IMR-90 (cell line): ENCODE results near the gene PLEKHB2. TPM values are rescaled to one million over a fixed set of nuclear protein-coding genes. Genes with fewer than 3 reads are reported as not detected.

Experiments used
- ATAC-seq: fragments of 200-7000 bp; cut with Tn5 transposase; 2 replicates; pipeline ENCODE4 v1.9.1; 2020; ENCODE audit warnings: low read depth, mild to moderate bottlenecking, moderate library complexity
- BruUV-seq: library from RNA; stranded (reverse); fragments of 400-500 nt; replicated peaks from 2 replicates; lab custom pipeline; 2021; lab: Mats Ljungman, UMichigan
- CTCF ChIA-PET: fragments of 300-600 bp; formaldehyde crosslinking; extraction: SDS; loops from one replicate; lab custom pipeline; 2021; ENCODE audit warnings: antibody characterized with exemption; lab: Yijun Ruan, JAX
- POLR2A ChIA-PET: fragments of 300-600 bp; sonication (Branson Sonifier 250); formaldehyde crosslinking; loops from one replicate; lab custom pipeline; 2022; ENCODE audit warnings: antibody characterized with exemption; ENCODE audit not compliant: unreplicated experiment; lab: Charles Lee
- DNase-seq: peaks from one replicate; pipeline ENCODE4 v3.0.0; 2013
- H2AFZ ChIP-seq: replicated peaks from 2 replicates; pipeline ENCODE3; 2013; ENCODE audit warnings: low read length, mild to moderate bottlenecking; ENCODE audit not compliant: poor library complexity
- H2AK5ac ChIP-seq: 2 replicates; pipeline ENCODE4 v1.6.1; 2013; ENCODE audit warnings: low read depth, low read length, inconsistent platforms
- H2AK9ac ChIP-seq: replicated peaks from 2 replicates; pipeline ENCODE3; 2013; ENCODE audit warnings: mild to moderate bottlenecking, low read depth, low read length, moderate library complexity; ENCODE audit not compliant: poor library complexity
- H2BK120ac ChIP-seq: 2 replicates; pipeline ENCODE4 v1.6.1; 2013; ENCODE audit warnings: low read depth, low read length, inconsistent platforms
- H2BK15ac ChIP-seq: 3 replicates; pipeline ENCODE4 v1.6.1; 2013; ENCODE audit warnings: low read depth, low read length, inconsistent platforms
- H2BK20ac ChIP-seq: 2 replicates; pipeline ENCODE4 v1.6.1; 2013; ENCODE audit warnings: low read depth, mild to moderate bottlenecking, inconsistent platforms, low read length, moderate library complexity
- H2BK5ac ChIP-seq: 2 replicates; pipeline ENCODE4 v1.6.1; 2013; ENCODE audit warnings: mild to moderate bottlenecking, low read depth, low read length, inconsistent platforms; ENCODE audit not compliant: poor library complexity, severe bottlenecking
- H3K14ac ChIP-seq: replicated peaks from 2 replicates; pipeline ENCODE4 v1.6.1; 2013; ENCODE audit warnings: low read depth, low read length, inconsistent platforms
- H3K18ac ChIP-seq: 2 replicates; pipeline ENCODE4 v1.6.1; 2013; ENCODE audit warnings: low read depth, low read length, control low read depth
- H3K23ac ChIP-seq: 2 replicates; pipeline ENCODE4 v1.6.1; 2013; ENCODE audit warnings: low read depth, low read length, inconsistent platforms
- H3K27ac ChIP-seq: 2 replicates; pipeline ENCODE4 v1.5.1; 2013; ENCODE audit warnings: mild to moderate bottlenecking, control low read depth, low read length; ENCODE audit not compliant: insufficient read depth
- H3K27me3 ChIP-seq: 2 replicates; pipeline ENCODE4 v1.6.1; 2013; ENCODE audit warnings: low read length; ENCODE audit not compliant: control insufficient read depth, insufficient read depth
- H3K36me3 ChIP-seq: 2 replicates; pipeline ENCODE4 v1.6.1; 2013; ENCODE audit warnings: low read length, mixed read lengths; ENCODE audit not compliant: control insufficient read depth, insufficient read depth
- H3K4ac ChIP-seq: 2 replicates; pipeline ENCODE4 v1.6.1; 2013; ENCODE audit warnings: low read depth, low read length, inconsistent platforms
- H3K4me1 ChIP-seq: 2 replicates; pipeline ENCODE4 v1.6.1; 2013; ENCODE audit warnings: low read length, mixed read lengths; ENCODE audit not compliant: control insufficient read depth, insufficient read depth
- H3K4me2 ChIP-seq: 2 replicates; pipeline ENCODE4 v1.6.1; 2013; ENCODE audit warnings: low read depth, mild to moderate bottlenecking, control low read depth, low read length, moderate library complexity
- H3K4me3 ChIP-seq: 2 replicates; pipeline ENCODE4 v1.5.1; 2013; ENCODE audit warnings: low read depth, mild to moderate bottlenecking, control low read depth, low read length, moderate library complexity; ENCODE audit not compliant: insufficient read depth
- H3K56ac ChIP-seq: 2 replicates; pipeline ENCODE4 v1.6.1; 2013; ENCODE audit warnings: low read length, inconsistent platforms; ENCODE audit not compliant: insufficient read depth; ENCODE audit errors: extremely low read depth
- H3K79me1 ChIP-seq, 2 experiments: 2 replicates each; pipeline ENCODE4 v1.6.1; 2013; ENCODE audit warnings: low read length in 2 of 2, inconsistent platforms in 1 of 2, low read depth in 1 of 2
- H3K9ac ChIP-seq: 2 replicates; pipeline ENCODE4 v1.6.1; 2013; ENCODE audit warnings: low read depth, low read length, control low read depth
- H3K9me1 ChIP-seq: 2 replicates; pipeline ENCODE4 v1.6.1; 2013; ENCODE audit warnings: low read length, inconsistent platforms; ENCODE audit not compliant: insufficient read depth
- H3K9me3 ChIP-seq: 2 replicates; pipeline ENCODE4 v1.6.1; 2013; ENCODE audit warnings: low read length; ENCODE audit not compliant: control insufficient read depth, insufficient read depth
- H4K20me1 ChIP-seq: 2 replicates; pipeline ENCODE4 v1.6.1; 2013; ENCODE audit warnings: low read length, inconsistent platforms; ENCODE audit not compliant: insufficient read depth
- H4K5ac ChIP-seq: 2 replicates; pipeline ENCODE4 v1.6.1; 2013; ENCODE audit warnings: mild to moderate bottlenecking, low read depth, low read length, control low read depth
- H4K8ac ChIP-seq, 2 experiments: 2 replicates each; pipeline ENCODE4 v1.6.1; 2013; ENCODE audit warnings: low read depth in 2 of 2, low read length in 2 of 2, control low read depth in 1 of 2, inconsistent platforms in 1 of 2
- H4K91ac ChIP-seq: 2 replicates; pipeline ENCODE4 v1.6.1; 2013; ENCODE audit warnings: low read depth, low read length, inconsistent platforms; ENCODE audit not compliant: insufficient read depth
- BHLHE40 ChIP-seq: fragments of 150-350 bp; IDR thresholded peaks from 2 replicates; pipeline ENCODE4 v1.6.1; 2016; ENCODE audit warnings: mild to moderate bottlenecking, low read depth, low read length
- CEBPB ChIP-seq: IDR thresholded peaks from 2 replicates; pipeline ENCODE4 v1.6.1; 2012; ENCODE audit warnings: low read depth, low read length, improper control_type of control experiment
- CHD1 ChIP-seq: IDR thresholded peaks from 2 replicates; pipeline ENCODE4 v1.6.1; 2012; ENCODE audit warnings: low read depth, low read length, improper control_type of control experiment
- CTCF ChIP-seq: conservative IDR thresholded peaks from 2 replicates; pipeline ENCODE4 v1.5.1; 2012; ENCODE audit warnings: mild to moderate bottlenecking, low read depth, low read length, improper control_type of control experiment
- ELK1 ChIP-seq: fragments of 150-350 bp; IDR thresholded peaks from 2 replicates; pipeline ENCODE4 v1.6.1; 2016; ENCODE audit warnings: low read depth, mild to moderate bottlenecking, low read length, moderate library complexity, borderline replicate concordance
- FOS ChIP-seq: fragments of 150-350 bp; IDR thresholded peaks from 2 replicates; pipeline ENCODE4 v1.6.1; 2016; ENCODE audit warnings: low read depth, low read length
- MAFK ChIP-seq: IDR thresholded peaks from 2 replicates; pipeline ENCODE4 v1.6.1; 2012; ENCODE audit warnings: low read depth, low read length, improper control_type of control experiment
- MAZ ChIP-seq: IDR thresholded peaks from 2 replicates; pipeline ENCODE4 v1.6.1; 2012; ENCODE audit warnings: low read depth, mild to moderate bottlenecking, low read length, improper control_type of control experiment, moderate library complexity, borderline replicate concordance
- MXI1 ChIP-seq: IDR thresholded peaks from 2 replicates; pipeline ENCODE4 v1.6.1; 2012; ENCODE audit warnings: low read depth, mild to moderate bottlenecking, low read length, moderate library complexity, borderline replicate concordance
- NFE2L2 ChIP-seq: fragments of 150-350 bp; IDR thresholded peaks from 2 replicates; pipeline ENCODE4 v1.6.1; 2016; ENCODE audit warnings: low read depth, mild to moderate bottlenecking, low read length
- POLR2A ChIP-seq: IDR thresholded peaks from 2 replicates; pipeline ENCODE4 v1.6.1; 2012; ENCODE audit warnings: mild to moderate bottlenecking, low read depth, low read length
- RAD21 ChIP-seq: IDR thresholded peaks from 2 replicates; pipeline ENCODE4 v1.6.1; 2012; ENCODE audit warnings: low read length, improper control_type of control experiment
- RCOR1 ChIP-seq: IDR thresholded peaks from 2 replicates; pipeline ENCODE4 v1.6.1; 2012; ENCODE audit warnings: mild to moderate bottlenecking, low read length, improper control_type of control experiment; ENCODE audit not compliant: insufficient replicate concordance
- RFX5 ChIP-seq: IDR thresholded peaks from 2 replicates; pipeline ENCODE4 v1.8.0; 2012; ENCODE audit warnings: low read depth, mild to moderate bottlenecking, low read length, moderate library complexity
- SMC3 ChIP-seq: fragments of 150-350 bp; IDR thresholded peaks from 2 replicates; pipeline ENCODE4 v1.6.1; 2016; ENCODE audit warnings: low read depth, mild to moderate bottlenecking, antibody characterized with exemption, low read length, moderate library complexity
- dilution Hi-C: fragments of 300-500 bp; cut with HindIII; formaldehyde crosslinking; loops from one replicate; pipeline ENCODE4 v1.14.3; 2018; ENCODE audit warnings: low sequenced_read_pairs; ENCODE audit not compliant: unreplicated experiment
- in situ Hi-C: fragments of 300-500 bp; cut with MboI; formaldehyde crosslinking; loops from 3 replicates; pipeline ENCODE4 v1.14.3; 2019; ENCODE audit warnings: low sequenced_read_pairs, inconsistent platforms, mixed read lengths
- intact Hi-C: fragments of 100-400 bp; cut with micrococcal nuclease; formaldehyde crosslinking; loops from 2 replicates; pipeline ENCODE4 v1.10.0; 2022
- polyA plus RNA-seq, 3 experiments: library from polyadenylated mRNA; depleted of rRNA; stranded (reverse); fragments of >200 nt; gene quantifications; 2 replicates each; pipeline ENCODE4 v1.2.3, GENCODE V29; 2012; ENCODE audit warnings: low replicate concordance in 1 of 3
- total RNA-seq: library from RNA; depleted of rRNA; stranded (reverse); fragments of >200 nt; gene quantifications from 2 replicates; pipeline ENCODE4 v1.2.3, GENCODE V29; 2012
- TF ChIP-seq, protein P1 (sequence below): fragments of 150-350 bp; IDR thresholded peaks from 2 replicates; pipeline ENCODE4 v1.6.1; 2017; ENCODE audit warnings: mild to moderate bottlenecking, antibody characterized with exemption, low read length, low read depth

Gene PLEKHB2
- total and polyA plus RNA-seq, 2 of the 4 experiments (the other 2 are of a cell fraction) = 62.9 to 82.1 TPM

DNA sequence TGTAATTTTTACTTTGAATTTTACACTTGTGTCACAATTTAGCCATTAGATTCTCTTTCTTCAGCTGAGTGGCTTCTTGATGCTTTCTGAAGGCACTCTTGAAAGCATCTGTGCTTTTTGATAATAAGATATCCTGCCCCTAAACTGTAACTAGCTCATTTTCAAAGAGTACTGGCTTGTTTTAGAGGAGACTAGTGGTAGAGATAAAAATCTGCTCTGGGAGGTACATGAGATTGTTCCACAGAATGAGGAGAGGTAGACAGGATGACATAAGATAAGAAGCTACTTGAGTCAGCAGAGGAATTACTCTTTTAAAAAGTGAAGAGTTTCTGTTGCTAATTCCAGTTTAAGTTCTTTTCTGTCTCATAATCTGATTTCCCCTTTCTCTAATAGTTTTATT lies 10.6 kb downstream of the PLEKHB2 start:
- intact Hi-C loops = no loop called here
- Histone ChIP-seq H2BK15ac (no peak overlapping the region), H2AK9ac (no peak overlapping the region), H3K4me1 (peaks cover 4% of the 10 kb centered on the region), H3K4ac (no peak overlapping the region), H3K23ac (no peak overlapping the region), H4K8ac (no peak overlapping the region), H2BK5ac (no peak overlapping the region), H2BK20ac (no peak overlapping the region), H2BK120ac (no peak overlapping the region), H3K36me3 (peaks cover 2% of the 10 kb centered on the region), H3K9me1 (peaks cover 14% of the 10 kb centered on the region; the same call in 1 of the 2 replicates), H2AK5ac (no peak overlapping the region), H3K4me3 (no peak overlapping the region), H3K14ac (no peak overlapping the region), H3K4me2 (no peak overlapping the region), H3K9ac (no peak overlapping the region), H3K9me3 (no peaks in the 10 kb centered on the region), H3K18ac (no peak overlapping the region), H3K79me1 (peaks cover 33 to 62% of the 10 kb centered on the region in 2 experiments), H2AFZ (no peak overlapping the region), H3K27me3 (no peaks in the 10 kb centered on the region), H4K5ac (no peak overlapping the region), H3K27ac (no peak overlapping the region), H3K56ac (no peak overlapping the region), H4K20me1 (peaks cover 50% of the 10 kb centered on the region), H4K91ac (no peak overlapping the region)
- no peak for TF ChIP-seq MAZ
- no peak for TF ChIP-seq BHLHE40
- TF ChIP-seq RAD21 = no peak
- no peak for TF ChIP-seq CEBPB
- TF ChIP-seq POLR2A = no peak
- no peak for TF ChIP-seq MXI1
- TF ChIP-seq SMC3 = no peak
- TF ChIP-seq RFX5 = no peak
- no peak for TF ChIP-seq ELK1
- TF ChIP-seq FOS = no peak
- no peak for TF ChIP-seq MAFK
- no peak for TF ChIP-seq RCOR1
- no peak for TF ChIP-seq CHD1
- TF ChIP-seq NFE2L2 = no peak
- TF ChIP-seq, protein P1, sequence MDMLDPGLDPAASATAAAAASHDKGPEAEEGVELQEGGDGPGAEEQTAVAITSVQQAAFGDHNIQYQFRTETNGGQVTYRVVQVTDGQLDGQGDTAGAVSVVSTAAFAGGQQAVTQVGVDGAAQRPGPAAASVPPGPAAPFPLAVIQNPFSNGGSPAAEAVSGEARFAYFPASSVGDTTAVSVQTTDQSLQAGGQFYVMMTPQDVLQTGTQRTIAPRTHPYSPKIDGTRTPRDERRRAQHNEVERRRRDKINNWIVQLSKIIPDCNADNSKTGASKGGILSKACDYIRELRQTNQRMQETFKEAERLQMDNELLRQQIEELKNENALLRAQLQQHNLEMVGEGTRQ = no peak
- TF ChIP-seq CTCF = no peak
- ATAC-seq (no peak), DNase-seq (no peak)
- dilution Hi-C loops = no loop called here
- CTCF ChIA-PET = interaction anchor here (0.7 to 1.1 kb wide), 2 partner anchors 12 to 318 kb away, joined by 3 read pairs; no protein-coding TSS in a partner anchor
- POLR2A ChIA-PET = interaction anchor here (0.5 kb wide), 1 partner anchor 411 kb away, joined by 3 read pairs; no protein-coding TSS in a partner anchor
- in situ Hi-C loops = loop anchor here (25.0 kb wide), 2 partner anchors 397 to 753 kb away; partner anchors contain the start of gene PTPN18
- BruUV-seq = no TSS peak
